SK-N-SH treated with all-trans-retinoic acid at 6 μM for 48 hours (cell line): ENCODE data around the gene NKAIN4.

Source experiments
- ATAC-seq: fragments of 200-7000 bp; cut with Tn5 transposase; 3 replicates; pipeline ENCODE4 v1.9.1; 2020; ENCODE audit warnings: mild to moderate bottlenecking, moderate library complexity
- ARNTL ChIP-seq: fragments of 450-650 bp; formaldehyde crosslinking; IDR thresholded peaks from 2 replicates; pipeline ENCODE4 v1.5.0; 2020; ENCODE audit warnings: low read depth, mild to moderate bottlenecking, moderate library complexity, borderline replicate concordance
- BACH2 ChIP-seq: fragments of 250-450 bp; sonication (Bioruptor Pico); IDR thresholded peaks from 2 replicates; pipeline ENCODE4 v1.9.0; 2021; ENCODE audit warnings: mild to moderate bottlenecking, borderline replicate concordance
- CREB5 ChIP-seq: fragments of 250-450 bp; sonication (Bioruptor Pico); IDR thresholded peaks from 2 replicates; pipeline ENCODE4 v1.5.1; 2020; ENCODE audit warnings: low read depth, mild to moderate bottlenecking, moderate library complexity
- CSDC2 ChIP-seq: fragments of 250-450 bp; sonication (Bioruptor Pico); IDR thresholded peaks from 2 replicates; pipeline ENCODE4 v1.5.0; 2020; ENCODE audit warnings: mild to moderate bottlenecking, moderate library complexity
- ESRRG ChIP-seq: fragments of 250-450 bp; sonication (Bioruptor Pico); IDR thresholded peaks from 2 replicates; pipeline ENCODE4 v1.6.1; 2021; ENCODE audit warnings: mild to moderate bottlenecking
- GLIS3 ChIP-seq: fragments of 250-450 bp; sonication (Bioruptor Pico); IDR thresholded peaks from 2 replicates; pipeline ENCODE4 v1.5.0; 2020; ENCODE audit warnings: mild to moderate bottlenecking, moderate library complexity
- ISL1 ChIP-seq: fragments of 250-450 bp; sonication (Bioruptor Pico); IDR thresholded peaks from 2 replicates; pipeline ENCODE4 v2.1.2; 2022; ENCODE audit warnings: mild to moderate bottlenecking, moderate library complexity
- OSR1 ChIP-seq: fragments of 250-450 bp; sonication (Bioruptor Pico); IDR thresholded peaks from 2 replicates; pipeline ENCODE4 v1.8.0; 2022; ENCODE audit warnings: moderate library complexity, mild to moderate bottlenecking, inconsistent platforms
- PPARA ChIP-seq: fragments of 250-450 bp; sonication (Bioruptor Pico); IDR thresholded peaks from 2 replicates; pipeline ENCODE4 v1.5.0; 2020; ENCODE audit warnings: mild to moderate bottlenecking, borderline replicate concordance
- RARB ChIP-seq: fragments of 250-450 bp; sonication (Bioruptor Pico); IDR thresholded peaks from 2 replicates; pipeline ENCODE4 v1.8.0; 2021; ENCODE audit warnings: mild to moderate bottlenecking, moderate library complexity
- SNAI2 ChIP-seq: fragments of 250-450 bp; sonication (Bioruptor Pico); IDR thresholded peaks from 2 replicates; pipeline ENCODE4 v1.5.0; 2020; ENCODE audit warnings: mild to moderate bottlenecking, moderate library complexity
- TCF4 ChIP-seq: fragments of 250-450 bp; sonication (Bioruptor Pico); IDR thresholded peaks from 2 replicates; pipeline ENCODE4 v1.8.0; 2021; ENCODE audit warnings: mild to moderate bottlenecking, moderate library complexity, borderline replicate concordance
- TOX ChIP-seq: fragments of 250-450 bp; sonication (Bioruptor Pico); IDR thresholded peaks from 2 replicates; pipeline ENCODE4 v1.8.0; 2021; ENCODE audit warnings: mild to moderate bottlenecking, moderate library complexity, borderline replicate concordance
- TSHZ2 ChIP-seq: fragments of 250-450 bp; sonication (Bioruptor Pico); IDR thresholded peaks from 2 replicates; pipeline ENCODE4 v1.5.0; 2020; ENCODE audit warnings: mild to moderate bottlenecking, moderate library complexity
- ZFP3 ChIP-seq: fragments of 250-450 bp; sonication (Bioruptor Pico); IDR thresholded peaks from 2 replicates; pipeline ENCODE4 v1.5.0; 2020; ENCODE audit warnings: mild to moderate bottlenecking, moderate library complexity
- ZFP30 ChIP-seq: fragments of 450-650 bp; formaldehyde crosslinking; IDR thresholded peaks from 2 replicates; pipeline ENCODE4 v1.5.0; 2022; ENCODE audit warnings: mild to moderate bottlenecking, moderate library complexity
- ZNF565 ChIP-seq: fragments of 450-650 bp; formaldehyde crosslinking; conservative IDR thresholded peaks from 2 replicates; pipeline ENCODE4 v1.5.0; 2020; ENCODE audit warnings: low read depth, mild to moderate bottlenecking, moderate library complexity
- ZNF70 ChIP-seq: fragments of 450-650 bp; formaldehyde crosslinking; IDR thresholded peaks from 2 replicates; pipeline ENCODE4 v1.5.0; 2020; ENCODE audit warnings: mild to moderate bottlenecking, moderate library complexity
- ZNF8 ChIP-seq: fragments of 450-650 bp; formaldehyde crosslinking; IDR thresholded peaks from 2 replicates; pipeline ENCODE4 v1.5.0; 2020; ENCODE audit warnings: mild to moderate bottlenecking, moderate library complexity
- TF ChIP-seq, protein P1 (sequence below): fragments of 250-450 bp; sonication (Bioruptor Pico); IDR thresholded peaks from 2 replicates; pipeline ENCODE4 v1.8.0; 2020; ENCODE audit warnings: mild to moderate bottlenecking, moderate library complexity, borderline replicate concordance
- TF ChIP-seq, protein P2 (sequence below): fragments of 250-450 bp; sonication (Bioruptor Pico); IDR thresholded peaks from 2 replicates; pipeline ENCODE4 v1.8.0; 2021; ENCODE audit warnings: low read depth, mild to moderate bottlenecking, moderate library complexity, borderline replicate concordance
- TF ChIP-seq, protein P3 (sequence below): fragments of 250-450 bp; sonication (Bioruptor Pico); IDR thresholded peaks from 2 replicates; pipeline ENCODE4 v1.5.1; 2021; ENCODE audit warnings: mild to moderate bottlenecking, moderate library complexity

The NKAIN4 gene

GRCh38 chr20:63268671-63269439, 14.6 kb upstream of the NKAIN4 start:
- TF ChIP-seq ESRRG (CRISPR knock-in tag), result no peak
- no peak for TF ChIP-seq ZNF70
- no peak for TF ChIP-seq TSHZ2
- TF ChIP-seq PPARA (CRISPR knock-in tag), result no peak
- TF ChIP-seq OSR1 (CRISPR knock-in tag), result no peak
- no peak for TF ChIP-seq TCF4 (CRISPR knock-in tag)
- no peak for TF ChIP-seq ZNF8 (CRISPR knock-in tag)
- no peak for TF ChIP-seq CREB5 (CRISPR knock-in tag)
- no peak for TF ChIP-seq ZFP30
- no peak for TF ChIP-seq ARNTL (CRISPR knock-in tag)
- no peak for TF ChIP-seq ZFP3
- TF ChIP-seq TOX (CRISPR knock-in tag), result no peak
- TF ChIP-seq BACH2 (CRISPR knock-in tag), result no peak
- TF ChIP-seq CSDC2 (CRISPR knock-in tag), result no peak
- TF ChIP-seq, protein P1, sequence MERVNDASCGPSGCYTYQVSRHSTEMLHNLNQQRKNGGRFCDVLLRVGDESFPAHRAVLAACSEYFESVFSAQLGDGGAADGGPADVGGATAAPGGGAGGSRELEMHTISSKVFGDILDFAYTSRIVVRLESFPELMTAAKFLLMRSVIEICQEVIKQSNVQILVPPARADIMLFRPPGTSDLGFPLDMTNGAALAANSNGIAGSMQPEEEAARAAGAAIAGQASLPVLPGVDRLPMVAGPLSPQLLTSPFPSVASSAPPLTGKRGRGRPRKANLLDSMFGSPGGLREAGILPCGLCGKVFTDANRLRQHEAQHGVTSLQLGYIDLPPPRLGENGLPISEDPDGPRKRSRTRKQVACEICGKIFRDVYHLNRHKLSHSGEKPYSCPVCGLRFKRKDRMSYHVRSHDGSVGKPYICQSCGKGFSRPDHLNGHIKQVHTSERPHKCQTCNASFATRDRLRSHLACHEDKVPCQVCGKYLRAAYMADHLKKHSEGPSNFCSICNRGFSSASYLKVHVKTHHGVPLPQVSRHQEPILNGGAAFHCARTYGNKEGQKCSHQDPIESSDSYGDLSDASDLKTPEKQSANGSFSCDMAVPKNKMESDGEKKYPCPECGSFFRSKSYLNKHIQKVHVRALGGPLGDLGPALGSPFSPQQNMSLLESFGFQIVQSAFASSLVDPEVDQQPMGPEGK, result no peak
- no peak for TF ChIP-seq ZNF565
- TF ChIP-seq GLIS3 (CRISPR knock-in tag), result no peak
- TF ChIP-seq, protein P2, sequence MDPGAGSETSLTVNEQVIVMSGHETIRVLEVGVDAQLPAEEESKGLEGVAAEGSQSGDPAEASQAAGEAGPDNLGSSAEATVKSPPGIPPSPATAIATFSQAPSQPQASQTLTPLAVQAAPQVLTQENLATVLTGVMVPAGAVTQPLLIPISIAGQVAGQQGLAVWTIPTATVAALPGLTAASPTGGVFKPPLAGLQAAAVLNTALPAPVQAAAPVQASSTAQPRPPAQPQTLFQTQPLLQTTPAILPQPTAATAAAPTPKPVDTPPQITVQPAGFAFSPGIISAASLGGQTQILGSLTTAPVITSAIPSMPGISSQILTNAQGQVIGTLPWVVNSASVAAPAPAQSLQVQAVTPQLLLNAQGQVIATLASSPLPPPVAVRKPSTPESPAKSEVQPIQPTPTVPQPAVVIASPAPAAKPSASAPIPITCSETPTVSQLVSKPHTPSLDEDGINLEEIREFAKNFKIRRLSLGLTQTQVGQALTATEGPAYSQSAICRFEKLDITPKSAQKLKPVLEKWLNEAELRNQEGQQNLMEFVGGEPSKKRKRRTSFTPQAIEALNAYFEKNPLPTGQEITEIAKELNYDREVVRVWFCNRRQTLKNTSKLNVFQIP (CRISPR knock-in tag), result no peak
- TF ChIP-seq ISL1 (CRISPR knock-in tag), result no peak
- no peak for TF ChIP-seq RARB (CRISPR knock-in tag)
- no peak for ATAC-seq

- no peak for ATAC-seq
- TF ChIP-seq ESRRG (CRISPR knock-in tag) (no peak), SNAI2 (no peak)
These were observed 14.0 kb upstream of the NKAIN4 start for GRCh38 chr20:63268256-63268655.

DNA sequence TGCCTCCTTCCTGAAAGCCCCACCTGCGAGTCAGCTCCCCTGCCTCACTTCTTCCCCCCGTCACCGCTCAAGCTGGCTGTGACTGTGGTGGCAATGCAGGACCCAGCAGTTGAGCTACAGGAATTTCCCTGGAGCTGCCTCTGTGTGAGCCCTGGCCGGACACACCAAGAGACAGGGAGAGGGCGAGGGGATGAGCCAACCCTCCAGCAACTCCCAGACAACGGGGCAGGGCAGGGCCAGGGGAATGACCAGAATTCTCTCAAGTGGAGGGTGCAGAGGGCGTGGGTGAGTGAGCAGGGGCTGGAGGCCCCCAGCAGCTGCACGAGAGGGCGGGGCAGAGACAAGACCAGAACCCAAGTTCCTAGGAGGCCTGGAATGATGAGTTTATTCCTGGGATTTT, 13.4 kb upstream of the NKAIN4 start:
- ATAC-seq, result no peak
- TF ChIP-seq OSR1 (CRISPR knock-in tag), result no peak
- no peak for TF ChIP-seq ZNF565
- TF ChIP-seq RARB (CRISPR knock-in tag), result no peak
- TF ChIP-seq, protein P1, result no peak
- TF ChIP-seq CSDC2 (CRISPR knock-in tag), result no peak
- TF ChIP-seq, protein P3, sequence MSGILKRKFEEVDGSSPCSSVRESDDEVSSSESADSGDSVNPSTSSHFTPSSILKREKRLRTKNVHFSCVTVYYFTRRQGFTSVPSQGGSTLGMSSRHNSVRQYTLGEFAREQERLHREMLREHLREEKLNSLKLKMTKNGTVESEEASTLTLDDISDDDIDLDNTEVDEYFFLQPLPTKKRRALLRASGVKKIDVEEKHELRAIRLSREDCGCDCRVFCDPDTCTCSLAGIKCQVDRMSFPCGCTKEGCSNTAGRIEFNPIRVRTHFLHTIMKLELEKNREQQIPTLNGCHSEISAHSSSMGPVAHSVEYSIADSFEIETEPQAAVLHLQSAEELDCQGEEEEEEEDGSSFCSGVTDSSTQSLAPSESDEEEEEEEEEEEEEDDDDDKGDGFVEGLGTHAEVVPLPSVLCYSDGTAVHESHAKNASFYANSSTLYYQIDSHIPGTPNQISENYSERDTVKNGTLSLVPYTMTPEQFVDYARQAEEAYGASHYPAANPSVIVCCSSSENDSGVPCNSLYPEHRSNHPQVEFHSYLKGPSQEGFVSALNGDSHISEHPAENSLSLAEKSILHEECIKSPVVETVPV (CRISPR knock-in tag), result no peak
- no peak for TF ChIP-seq TSHZ2
- TF ChIP-seq BACH2 (CRISPR knock-in tag), result no peak
- TF ChIP-seq TCF4 (CRISPR knock-in tag), result no peak
- no peak for TF ChIP-seq ZNF70
- TF ChIP-seq ZNF8 (CRISPR knock-in tag), result no peak
- no peak for TF ChIP-seq ZFP3
